ENCODE data around the gene SNHG17. TPM values are rescaled to one million over a fixed set of nuclear protein-coding genes. Genes with fewer than 3 reads are reported as not detected.
"Not testable (repeated sequence)": the region's sequence is repeated elsewhere in the genome, so short reads cannot be mapped to it uniquely, and the experiment has no call there.

Gene SNHG17
- total and polyA plus RNA-seq, 3 donors from 2014 or later = 16.3 to 26.9 (median 17.8) TPM

GRCh38 chr20:38435555-38435939, 419 bp upstream of the SNHG17 start:
- no peak overlapping the region for H3K27ac ChIP-seq

GRCh38 chr20:38434301-38434741, 807 bp downstream of the SNHG17 start:
- 0 to 2% methylated on average over 4 to 16 of the region's 16 CpGs for WGBS, 2 donors
- no peak for TF ChIP-seq CTCF (IDR thresholded peaks at IDR 0.05)
- no peak for TF ChIP-seq POLR2A (IDR thresholded peaks at IDR 0.05)
- Histone ChIP-seq H3K9me3 (no peaks in the 10 kb centered on the region), H3K27ac (peak overlapping the region; percentile 67 to 71), H3K27me3 (no peaks in the 10 kb centered on the region), H3K4me1 (peaks cover 14% of the 10 kb centered on the region), H3K36me3 (ENCODE audit: low read depth, missing control alignments) (no peaks in the 10 kb centered on the region), H3K4me3 (peak overlapping the region; percentile 70 to 78)
- peak; percentile 34 for DNase-seq
- intact Hi-C loops (cut with DNase I; ENCODE audit: low total_unique reads) = no loop called here

More at GRCh38 chr20:38435555-38435939, 419 bp upstream of the SNHG17 start:
- intact Hi-C loops (cut with DNase I; ENCODE audit: low total_unique reads) = no loop called here
- no peak for TF ChIP-seq POLR2A (IDR thresholded peaks at IDR 0.05)
- TF ChIP-seq CTCF (IDR thresholded peaks at IDR 0.05) = peak in 1 of 3 experiments; percentile 3
- H3K9me3 ChIP-seq = no peaks in the 10 kb centered on the region
- WGBS, 2 donors = 55 to 60% methylated on average over 6 of the region's 6 CpGs
- H3K27me3 ChIP-seq = no peaks in the 10 kb centered on the region
- no peak for DNase-seq
- H3K4me1 ChIP-seq = peaks cover 14% of the 10 kb centered on the region
- H3K4me3 ChIP-seq = peak overlapping the region in 1 of 2 donors; percentile 78
- no peaks in the 10 kb centered on the region for H3K36me3 ChIP-seq (ENCODE audit: low read depth, missing control alignments)

GRCh38 chr20:38433304-38433972, 1.7 kb downstream of the SNHG17 start:
- H3K27ac ChIP-seq = no peak overlapping the region
- intact Hi-C loops (cut with DNase I; ENCODE audit: low total_unique reads) = no loop called here
- peaks cover 14% of the 10 kb centered on the region for H3K4me1 ChIP-seq
- H3K27me3 ChIP-seq = no peaks in the 10 kb centered on the region
- 91 to 92% methylated on average over 9 of the region's 9 CpGs for WGBS, 2 donors
- TF ChIP-seq CTCF (IDR thresholded peaks at IDR 0.05) (no peak), POLR2A (IDR thresholded peaks at IDR 0.05) (no peak)
- no peaks in the 10 kb centered on the region for H3K9me3 ChIP-seq
- no peaks in the 10 kb centered on the region for H3K36me3 ChIP-seq (ENCODE audit: low read depth, missing control alignments)
- DNase-seq = no peak
- no peak overlapping the region for H3K4me3 ChIP-seq

GRCh38 chr20:38432870-38433269, 2.3 kb downstream of the SNHG17 start:
- H3K27ac ChIP-seq; H3K9me3 ChIP-seq; intact Hi-C loops (cut with DNase I; ENCODE audit: low total_unique reads); H3K4me3 ChIP-seq; H3K27me3 ChIP-seq; DNase-seq; H3K36me3 ChIP-seq (ENCODE audit: low read depth, missing control alignments): not testable (repeated sequence)
- peaks cover 14% of the 10 kb centered on the region for H3K4me1 ChIP-seq
- WGBS, 2 donors = 95 to 97% methylated on average over 5 of the region's 5 CpGs

GRCh38 chr20:38432292-38432691, 2.8 kb downstream of the SNHG17 start:
- WGBS, 2 donors = 93 to 95% methylated on average over 6 of the region's 6 CpGs
- TF ChIP-seq POLR2A (IDR thresholded peaks at IDR 0.05) (no peak), CTCF (IDR thresholded peaks at IDR 0.05) (no peak)
- Histone ChIP-seq H3K27ac (no peak overlapping the region), H3K9me3 (no peaks in the 10 kb centered on the region), H3K4me1 (peaks cover 14% of the 10 kb centered on the region), H3K4me3 (no peak overlapping the region), H3K36me3 (ENCODE audit: low read depth, missing control alignments) (no peaks in the 10 kb centered on the region), H3K27me3 (no peaks in the 10 kb centered on the region)
- intact Hi-C loops (cut with DNase I; ENCODE audit: low total_unique reads) = no loop called here
- no peak for DNase-seq
